K562 (cell line): Measurements from ENCODE around the gene FOXR1.

ENCODE experiments used
- NFE2L1 ChIP-seq: fragments of 450-650 bp; IDR thresholded peaks from 2 replicates; pipeline ENCODE4 v1.6.1; 2016; ENCODE audit warnings: missing genetic modification characterization, low read depth, mild to moderate bottlenecking, missing compliant biosample characterization, moderate library complexity, borderline replicate concordance
- POLR2A ChIP-seq: fragments of 450-650 bp; conservative IDR thresholded peaks from 2 replicates; pipeline ENCODE4 v1.6.1; 2016
- TF ChIP-seq, protein P1 (sequence below), 2 experiments: fragments of 200-800 bp in 1 of 2; sonication (Bioruptor generic) in 1 of 2; sonication (generic) in 1 of 2; formaldehyde crosslinking in 1 of 2; IDR thresholded peaks in 1 of 2; conservative IDR thresholded peaks in 1 of 2; 2 replicates each; pipeline versions ENCODE4 v1.5.0 to v1.6.1; 2016 to 2020; ENCODE audit warnings: missing compliant biosample characterization in 1 of 2, missing genetic modification characterization in 1 of 2, missing genetic modification reagents in 1 of 2
- TF ChIP-seq, protein P2 (sequence below): fragments of 250-450 bp; sonication (Bioruptor Pico); IDR thresholded peaks from 2 replicates; pipeline ENCODE4 v1.5.1; 2021; ENCODE audit warnings: mild to moderate bottlenecking
- TF ChIP-seq, protein P3 (sequence below): sonication (generic); formaldehyde crosslinking; IDR thresholded peaks from 2 replicates; pipeline ENCODE4 v1.9.0; 2022; ENCODE audit warnings: mild to moderate bottlenecking, missing genetic modification reagents

DNA sequence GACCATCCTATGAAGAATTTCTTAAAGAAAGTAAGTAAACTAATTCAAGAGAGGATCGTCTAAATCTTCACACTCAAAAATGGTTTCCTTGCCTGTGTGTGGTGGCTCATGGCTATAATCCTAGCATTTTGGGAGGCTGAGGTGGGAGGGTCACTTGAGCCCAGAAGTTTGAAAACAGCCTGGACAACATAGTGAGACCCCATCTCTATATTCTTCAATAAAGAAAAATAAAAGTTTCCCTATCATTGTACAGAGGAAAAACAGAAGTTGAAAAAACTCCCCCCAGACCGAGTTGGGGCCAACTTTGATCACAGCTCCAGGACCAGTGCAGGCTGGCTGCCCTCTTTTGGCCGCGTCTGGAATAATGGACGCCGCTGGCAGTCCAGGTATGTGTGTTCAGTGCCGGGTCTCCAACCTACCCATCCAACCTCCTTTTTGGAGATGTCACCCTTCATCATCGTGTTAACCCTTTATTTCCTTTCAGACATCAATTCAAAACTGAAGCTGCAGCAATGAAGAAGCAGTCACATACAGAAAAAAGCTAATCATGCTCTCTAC is 43.6 kb downstream of the FOXR1 start:
- TF ChIP-seq, protein P1, sequence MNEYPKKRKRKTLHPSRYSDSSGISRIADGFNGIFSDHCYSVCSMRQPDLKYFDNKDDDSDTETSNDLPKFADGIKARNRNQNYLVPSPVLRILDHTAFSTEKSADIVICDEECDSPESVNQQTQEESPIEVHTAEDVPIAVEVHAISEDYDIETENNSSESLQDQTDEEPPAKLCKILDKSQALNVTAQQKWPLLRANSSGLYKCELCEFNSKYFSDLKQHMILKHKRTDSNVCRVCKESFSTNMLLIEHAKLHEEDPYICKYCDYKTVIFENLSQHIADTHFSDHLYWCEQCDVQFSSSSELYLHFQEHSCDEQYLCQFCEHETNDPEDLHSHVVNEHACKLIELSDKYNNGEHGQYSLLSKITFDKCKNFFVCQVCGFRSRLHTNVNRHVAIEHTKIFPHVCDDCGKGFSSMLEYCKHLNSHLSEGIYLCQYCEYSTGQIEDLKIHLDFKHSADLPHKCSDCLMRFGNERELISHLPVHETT (CRISPR knock-in tag; conservative IDR thresholded peaks at IDR 0.05 in 1 of 2, IDR thresholded peaks at IDR 0.05 in 1 of 2): no peak
- TF ChIP-seq, protein P2, sequence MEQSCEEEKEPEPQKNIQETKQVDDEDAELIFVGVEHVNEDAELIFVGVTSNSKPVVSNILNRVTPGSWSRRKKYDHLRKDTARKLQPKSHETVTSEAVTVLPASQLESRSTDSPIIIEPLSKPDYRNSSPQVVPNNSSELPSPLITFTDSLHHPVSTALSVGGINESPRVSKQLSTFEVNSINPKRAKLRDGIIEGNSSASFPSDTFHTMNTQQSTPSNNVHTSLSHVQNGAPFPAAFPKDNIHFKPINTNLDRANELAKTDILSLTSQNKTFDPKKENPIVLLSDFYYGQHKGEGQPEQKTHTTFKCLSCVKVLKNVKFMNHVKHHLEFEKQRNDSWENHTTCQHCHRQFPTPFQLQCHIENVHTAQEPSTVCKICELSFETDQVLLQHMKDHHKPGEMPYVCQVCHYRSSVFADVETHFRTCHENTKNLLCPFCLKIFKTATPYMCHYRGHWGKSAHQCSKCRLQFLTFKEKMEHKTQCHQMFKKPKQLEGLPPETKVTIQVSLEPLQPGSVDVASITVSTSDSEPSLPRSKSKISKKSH (CRISPR knock-in tag): no peak
- TF ChIP-seq POLR2A: peak; percentile 40; the same call in 1 of the 2 replicates
- TF ChIP-seq NFE2L1 (tag): no peak
- TF ChIP-seq, protein P3, sequence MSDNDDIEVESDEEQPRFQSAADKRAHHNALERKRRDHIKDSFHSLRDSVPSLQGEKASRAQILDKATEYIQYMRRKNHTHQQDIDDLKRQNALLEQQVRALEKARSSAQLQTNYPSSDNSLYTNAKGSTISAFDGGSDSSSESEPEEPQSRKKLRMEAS (CRISPR knock-in tag): no peak
